NCI-H2029 treated with DMSO at 0.1 percent for 48 hours (cell line): ENCODE results near the gene HLA-E.
"Not testable (repeated sequence)": the region's sequence is repeated elsewhere in the genome, so short reads cannot be mapped to it uniquely, and the experiment has no call there.

Experiments used
- DNase-seq: peaks from one replicate; lab custom pipeline; 2025; lab: John Stamatoyannopoulos, UW

The HLA-E gene

DNA sequence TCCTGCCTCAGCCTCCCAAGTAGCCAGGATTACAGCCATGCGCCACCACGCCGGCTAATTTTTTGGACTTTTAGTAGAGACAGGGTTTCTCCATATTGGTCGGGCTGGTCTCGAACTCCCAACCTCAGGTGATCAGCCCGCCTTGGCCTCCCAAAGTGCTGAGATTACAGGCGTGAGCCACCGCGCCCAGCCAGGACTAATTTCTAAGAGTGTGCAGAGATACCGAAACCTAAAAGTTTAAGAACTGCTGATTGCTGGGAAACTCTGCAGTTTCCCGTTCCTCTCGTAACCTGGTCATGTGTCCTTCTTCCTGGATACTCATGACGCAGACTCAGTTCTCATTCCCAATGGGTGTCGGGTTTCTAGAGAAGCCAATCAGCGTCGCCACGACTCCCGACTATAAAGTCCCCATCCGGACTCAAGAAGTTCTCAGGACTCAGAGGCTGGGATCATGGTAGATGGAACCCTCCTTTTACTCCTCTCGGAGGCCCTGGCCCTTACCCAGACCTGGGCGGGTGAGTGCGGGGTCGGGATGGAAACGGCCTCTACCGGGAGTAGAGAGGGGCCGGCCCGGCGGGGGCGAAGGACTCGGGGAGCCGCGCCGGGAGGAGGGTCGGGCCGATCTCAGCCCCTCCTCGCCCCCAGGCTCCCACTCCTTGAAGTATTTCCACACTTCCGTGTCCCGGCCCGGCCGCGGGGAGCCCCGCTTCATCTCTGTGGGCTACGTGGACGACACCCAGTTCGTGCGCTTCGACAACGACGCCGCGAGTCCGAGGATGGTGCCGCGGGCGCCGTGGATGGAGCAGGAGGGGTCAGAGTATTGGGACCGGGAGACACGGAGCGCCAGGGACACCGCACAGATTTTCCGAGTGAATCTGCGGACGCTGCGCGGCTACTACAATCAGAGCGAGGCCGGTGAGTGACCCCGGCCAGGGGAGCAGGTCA, at the start of gene HLA-E:
Gene HLA-E (plus strand): TSS at position 429 of the 945 bp plus-strand sequence. CDS start 23 bp downstream, at position 452.
- peak; percentile 65 for DNase-seq

DNA sequence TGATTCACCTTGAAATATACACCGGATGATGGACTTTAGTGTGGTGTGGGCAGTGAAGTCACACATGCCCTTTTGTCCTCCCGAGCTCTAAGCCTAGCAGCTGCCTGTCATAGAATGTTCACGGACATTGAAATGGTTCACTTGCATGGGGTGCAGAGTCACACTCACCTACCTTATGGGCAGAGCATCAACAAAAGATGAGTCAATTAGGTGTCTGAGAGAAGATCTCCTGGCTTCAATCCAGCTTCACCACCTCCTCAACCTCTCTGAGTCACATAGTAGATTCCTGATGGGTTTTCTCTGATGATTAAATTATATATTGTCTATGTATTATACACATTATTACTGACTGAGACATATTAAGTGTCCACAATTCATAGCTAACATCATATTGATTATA, 48.1 kb upstream of the HLA-E start:
- DNase-seq, result no peak

DNA sequence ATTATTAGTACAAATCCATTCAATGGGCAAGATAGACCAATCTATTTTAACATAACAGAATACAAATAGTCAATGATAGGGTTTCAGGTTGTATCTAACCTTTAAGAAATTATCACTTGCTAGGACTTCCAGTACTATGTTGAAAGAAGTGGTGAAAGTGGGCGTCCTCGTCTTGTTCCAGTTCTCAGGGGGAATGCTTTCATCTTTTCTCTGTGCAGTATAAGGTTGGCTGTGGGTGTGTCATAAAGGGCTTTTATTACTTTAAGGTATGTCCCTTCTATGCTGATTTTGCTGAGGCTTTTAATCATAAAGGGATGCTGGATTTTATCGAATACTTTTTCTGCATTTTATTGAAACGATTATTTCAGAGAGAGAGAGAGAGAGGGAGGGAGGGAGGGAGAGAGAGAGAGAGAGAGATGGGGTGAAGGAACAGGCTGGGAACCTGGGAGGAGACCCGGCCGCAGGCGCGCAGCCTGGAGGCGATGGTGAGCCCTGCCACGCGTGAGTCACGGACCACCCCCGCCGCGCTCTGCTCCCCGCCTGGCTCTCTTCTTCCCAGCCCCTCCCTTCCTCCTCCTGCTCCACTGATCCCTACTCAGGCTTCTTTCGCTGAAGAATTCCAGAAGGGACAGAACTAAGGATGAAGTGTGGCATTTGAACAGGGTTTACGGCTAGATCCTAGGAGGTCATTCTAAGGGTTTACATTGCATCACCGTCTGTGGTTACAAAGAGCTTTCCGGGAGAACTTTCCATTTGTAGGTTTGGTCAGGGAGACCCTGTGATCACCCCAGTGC, 45.5 kb upstream of the HLA-E start:
- no peak for DNase-seq

DNA sequence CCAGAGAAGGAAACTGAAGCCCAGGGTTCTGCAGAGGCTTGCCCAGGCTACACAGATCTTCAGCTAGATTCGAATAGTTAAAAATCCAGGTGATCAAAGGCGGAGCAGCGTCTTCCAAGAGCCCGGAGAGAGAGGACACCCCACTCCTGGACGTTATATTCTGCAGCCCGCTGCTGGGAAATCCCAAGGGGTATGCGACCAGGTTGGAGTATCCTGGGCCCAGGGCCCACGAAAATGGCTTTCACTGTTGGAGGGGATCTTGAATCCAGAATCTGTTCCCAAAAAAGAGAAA, 44.9 kb upstream of the HLA-E start:
- no peak for DNase-seq

DNA sequence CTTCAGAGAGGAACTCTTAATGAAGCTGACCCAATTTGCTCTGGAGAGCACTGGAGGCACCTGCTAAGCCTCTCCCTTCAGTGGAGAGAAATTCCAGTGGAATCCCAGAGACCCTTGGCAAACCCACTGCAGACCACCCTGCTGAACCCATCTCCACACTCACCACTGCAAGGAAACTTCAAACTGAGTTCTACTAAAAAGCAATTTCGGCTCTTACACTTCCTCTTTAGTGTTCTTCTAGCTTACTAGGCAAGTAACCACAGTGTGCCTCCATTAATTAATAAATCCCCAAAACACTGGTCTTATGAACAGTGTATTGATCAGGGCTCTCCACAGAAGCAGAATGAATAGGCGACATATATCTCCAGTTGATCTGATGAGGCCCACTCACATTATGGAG, 43.0 kb upstream of the HLA-E start:
- no peak for DNase-seq

DNA sequence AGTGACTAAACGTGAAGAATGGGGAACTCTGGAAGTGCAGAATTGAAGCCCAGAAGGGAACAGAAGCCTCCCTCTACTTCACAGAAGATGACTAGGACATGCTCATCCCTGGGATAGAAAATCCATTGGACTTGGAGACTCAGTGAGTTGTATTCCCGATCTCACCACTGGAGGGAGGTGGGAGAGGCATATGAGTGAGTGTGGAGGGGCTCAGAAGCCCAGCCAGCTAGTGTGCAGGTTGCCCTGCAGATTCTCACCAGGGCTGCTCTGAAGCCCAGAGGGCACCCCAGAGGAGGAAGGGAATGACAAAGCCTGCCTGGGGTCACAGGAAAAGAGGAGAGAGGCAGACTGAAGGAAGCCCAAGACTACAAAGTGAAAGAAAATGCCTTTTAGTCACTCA, 42.1 kb upstream of the HLA-E start:
- DNase-seq, result no peak

DNA sequence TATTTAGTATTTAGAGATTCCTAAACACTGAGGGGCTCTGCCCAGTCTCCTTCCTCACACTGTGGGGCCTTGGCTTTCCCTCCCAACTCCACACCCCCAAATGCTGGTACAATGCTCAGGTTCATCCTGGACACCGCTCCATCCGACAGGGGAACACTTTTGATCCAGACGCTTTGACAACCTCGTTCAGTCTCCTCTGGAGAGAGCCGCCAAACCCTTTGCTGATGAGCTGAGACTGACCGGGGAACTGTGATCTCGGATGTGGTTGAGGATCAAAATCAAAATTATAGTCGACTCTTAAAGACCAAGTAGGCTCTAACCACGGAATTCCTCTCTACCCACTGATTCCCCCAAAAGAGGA, 38.8 kb upstream of the HLA-E start:
- no peak for DNase-seq

DNA sequence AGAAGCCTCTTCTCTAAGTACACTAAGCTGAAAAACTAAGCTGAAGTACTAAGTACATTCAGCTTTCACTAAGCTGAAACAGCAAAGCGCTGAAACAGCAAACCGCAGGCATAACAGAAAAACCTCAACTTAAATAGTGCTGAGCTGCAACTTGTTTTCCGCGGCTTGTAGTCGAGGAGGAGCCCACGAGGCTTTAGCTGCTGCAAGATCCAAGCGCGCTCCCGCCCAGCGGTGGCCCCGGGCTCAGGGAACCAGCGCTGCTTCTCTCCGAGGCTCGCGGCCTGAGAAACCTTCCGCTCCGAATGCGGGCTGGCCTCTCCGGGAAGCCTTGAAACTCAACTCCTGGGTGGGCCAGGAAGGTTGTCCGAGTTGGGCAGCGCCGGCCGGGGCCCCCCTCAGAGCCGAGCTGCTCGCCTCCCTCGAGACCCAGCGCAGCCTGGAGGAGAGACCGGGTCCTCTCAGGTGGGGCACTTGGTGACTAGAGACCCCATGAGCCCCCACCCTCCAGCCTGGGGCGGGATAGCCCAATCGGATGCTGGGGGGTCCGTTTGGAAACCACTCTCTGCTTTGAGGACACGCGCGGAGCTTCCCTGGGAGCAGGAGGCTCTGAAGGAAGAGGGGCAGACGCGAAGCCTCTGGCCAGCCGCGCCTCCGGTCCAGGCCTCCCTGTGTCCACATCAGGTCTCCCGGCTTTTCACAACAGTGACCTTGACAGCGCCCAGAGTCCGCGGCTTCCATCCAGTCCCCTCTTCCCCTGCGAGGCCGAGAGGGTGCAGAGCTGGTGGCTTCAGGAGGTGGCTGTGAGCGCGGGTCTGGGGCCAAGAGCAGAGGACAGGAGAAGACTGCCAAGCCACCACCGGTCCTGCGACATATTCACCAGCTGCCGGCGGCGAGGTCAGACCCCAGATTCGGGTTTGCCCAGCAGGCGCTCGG, 38.1 kb upstream of the HLA-E start:
- no peak for DNase-seq

DNA sequence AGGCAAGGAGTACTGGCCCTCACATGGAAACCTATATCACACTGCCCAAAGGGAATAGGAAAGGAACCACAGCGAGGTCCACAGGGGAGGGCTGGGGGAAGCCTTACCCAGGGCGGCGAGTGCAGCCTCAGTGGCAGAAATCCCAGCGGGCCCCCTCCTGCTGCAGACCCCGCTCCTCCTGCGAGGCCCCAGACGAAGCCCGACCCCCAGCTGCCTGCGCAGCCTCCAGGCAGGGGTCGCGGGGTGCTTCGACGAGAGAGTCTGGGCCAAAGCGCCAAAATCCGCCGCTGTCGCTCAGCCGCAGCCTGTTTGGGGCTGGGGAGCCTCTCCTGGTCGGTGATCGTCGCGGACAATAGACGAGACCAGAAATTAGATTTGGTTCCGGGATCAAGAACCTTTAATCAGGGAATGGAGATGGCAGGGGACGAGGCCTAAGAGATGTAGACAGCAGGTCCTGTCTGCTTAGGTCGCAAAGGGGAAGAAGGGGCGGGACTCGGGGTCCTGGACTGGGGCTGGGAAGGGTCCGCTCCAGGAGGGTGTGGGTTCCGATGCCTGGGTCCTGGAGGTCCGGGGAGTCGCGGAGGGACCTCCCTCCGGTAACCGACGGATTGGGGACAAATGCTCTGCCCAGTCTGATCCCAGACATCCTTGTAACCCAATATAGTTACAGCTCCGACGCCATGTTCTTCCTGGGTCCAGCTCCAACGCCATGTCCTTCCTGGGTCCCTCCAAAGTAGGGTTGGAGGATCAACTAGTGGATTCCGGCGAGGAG, 36.4 kb upstream of the HLA-E start:
- no peak for DNase-seq

DNA sequence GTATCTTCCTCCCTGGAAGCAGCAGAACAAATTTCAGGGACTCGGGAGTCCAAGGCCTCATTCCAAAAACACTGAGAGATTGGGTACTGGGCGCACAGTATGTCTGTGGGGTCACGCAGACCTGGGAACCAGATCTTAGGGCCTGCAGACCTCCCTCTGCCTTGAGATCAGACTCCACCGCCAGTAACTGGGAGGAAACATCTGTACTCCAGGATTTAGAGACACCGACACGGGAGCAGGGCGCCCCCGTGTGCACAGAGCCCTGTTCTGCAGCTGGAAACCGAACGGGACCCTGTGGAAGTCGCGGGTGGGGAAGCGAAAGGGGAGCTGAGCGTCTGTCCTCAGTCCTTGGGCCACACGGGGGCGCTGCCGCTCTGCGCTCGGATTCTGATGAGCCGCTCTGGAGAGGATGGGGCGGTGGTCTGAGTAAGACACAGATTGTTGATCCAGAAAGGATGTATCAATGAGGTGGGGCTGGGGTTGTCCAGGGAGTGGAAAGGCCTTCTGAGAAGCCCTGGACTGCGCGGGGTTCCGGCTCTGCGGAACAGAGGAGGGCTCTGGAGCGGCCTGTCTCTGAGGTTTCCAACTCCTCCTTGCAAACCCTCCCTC, 35.7 kb upstream of the HLA-E start:
- peak; percentile 33 for DNase-seq

DNA sequence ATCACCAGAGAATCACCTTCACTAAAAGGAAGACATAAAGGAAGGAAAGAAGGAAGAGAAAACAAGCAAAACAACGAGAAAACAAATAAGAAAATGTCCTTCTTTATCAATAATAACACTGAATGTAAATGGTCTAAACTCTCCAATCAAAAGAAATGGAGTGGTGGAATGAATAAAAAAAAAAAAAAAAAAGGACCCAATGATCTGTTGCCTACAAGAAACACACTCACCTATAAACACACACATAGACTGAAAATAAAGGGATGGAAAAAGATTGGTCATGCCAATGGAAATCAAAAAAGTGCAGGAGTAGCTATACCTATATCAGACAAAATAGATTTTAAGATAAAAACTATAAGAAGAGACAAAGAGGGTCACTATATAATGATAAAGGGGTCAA, 30.2 kb upstream of the HLA-E start:
- no peak for DNase-seq

DNA sequence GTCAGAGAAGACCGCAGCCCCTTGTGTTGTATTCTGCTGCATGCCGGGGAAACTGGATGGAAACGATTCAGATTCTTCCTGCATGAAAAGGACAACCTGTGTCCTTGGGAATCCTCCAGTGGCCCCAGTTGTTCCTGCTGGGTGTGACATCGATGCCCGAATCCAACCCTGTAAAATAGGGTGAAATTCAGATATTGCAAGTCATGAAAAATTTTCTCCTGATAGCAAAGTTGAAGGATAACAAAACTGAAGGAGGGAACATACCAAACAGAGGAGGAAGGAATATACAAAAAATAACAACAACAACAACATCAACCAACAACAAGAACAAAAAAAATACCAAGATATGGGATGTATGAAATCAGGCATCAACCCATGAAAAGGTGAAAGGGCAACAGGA, 28.3 kb upstream of the HLA-E start:
- no peak for DNase-seq

DNA sequence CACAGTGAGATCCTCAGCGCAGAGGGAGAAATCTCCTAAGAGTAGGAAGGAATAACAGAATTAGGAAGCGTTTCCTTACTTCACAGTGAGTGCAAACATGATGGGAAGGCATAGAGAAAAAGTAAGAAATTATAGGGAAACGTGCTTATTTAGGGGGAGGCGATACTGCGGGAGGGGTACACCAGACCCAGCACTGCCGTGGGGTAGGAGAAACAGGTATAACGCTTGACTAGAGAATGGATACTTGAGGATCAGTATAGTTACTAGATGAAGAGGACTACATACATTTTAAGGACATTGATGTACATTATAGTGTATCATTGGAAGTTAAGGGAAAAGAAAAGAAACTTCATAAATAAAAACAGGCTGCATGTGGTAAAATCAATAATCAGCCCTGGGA, 26.8 kb upstream of the HLA-E start:
- DNase-seq, result no peak

DNA sequence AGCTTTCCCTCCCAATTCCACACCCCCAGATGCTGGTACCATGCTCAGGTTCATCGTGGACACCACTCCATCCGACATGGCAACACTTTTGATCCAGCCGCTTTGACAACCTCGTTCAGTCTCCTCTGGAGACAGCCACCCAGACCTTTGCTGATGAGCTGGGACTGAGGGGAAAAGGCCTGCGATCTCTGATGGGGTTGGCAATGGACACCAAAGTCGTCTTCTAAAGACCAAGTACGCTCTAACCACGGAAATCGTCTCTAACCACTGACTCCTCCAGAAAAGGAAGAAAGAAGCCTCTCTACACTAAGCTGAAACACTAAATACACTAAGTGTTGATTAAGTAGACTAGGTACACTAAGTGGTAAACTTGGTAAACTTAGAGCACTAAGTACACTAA, 26.1 kb upstream of the HLA-E start:
- DNase-seq, result no peak

DNA sequence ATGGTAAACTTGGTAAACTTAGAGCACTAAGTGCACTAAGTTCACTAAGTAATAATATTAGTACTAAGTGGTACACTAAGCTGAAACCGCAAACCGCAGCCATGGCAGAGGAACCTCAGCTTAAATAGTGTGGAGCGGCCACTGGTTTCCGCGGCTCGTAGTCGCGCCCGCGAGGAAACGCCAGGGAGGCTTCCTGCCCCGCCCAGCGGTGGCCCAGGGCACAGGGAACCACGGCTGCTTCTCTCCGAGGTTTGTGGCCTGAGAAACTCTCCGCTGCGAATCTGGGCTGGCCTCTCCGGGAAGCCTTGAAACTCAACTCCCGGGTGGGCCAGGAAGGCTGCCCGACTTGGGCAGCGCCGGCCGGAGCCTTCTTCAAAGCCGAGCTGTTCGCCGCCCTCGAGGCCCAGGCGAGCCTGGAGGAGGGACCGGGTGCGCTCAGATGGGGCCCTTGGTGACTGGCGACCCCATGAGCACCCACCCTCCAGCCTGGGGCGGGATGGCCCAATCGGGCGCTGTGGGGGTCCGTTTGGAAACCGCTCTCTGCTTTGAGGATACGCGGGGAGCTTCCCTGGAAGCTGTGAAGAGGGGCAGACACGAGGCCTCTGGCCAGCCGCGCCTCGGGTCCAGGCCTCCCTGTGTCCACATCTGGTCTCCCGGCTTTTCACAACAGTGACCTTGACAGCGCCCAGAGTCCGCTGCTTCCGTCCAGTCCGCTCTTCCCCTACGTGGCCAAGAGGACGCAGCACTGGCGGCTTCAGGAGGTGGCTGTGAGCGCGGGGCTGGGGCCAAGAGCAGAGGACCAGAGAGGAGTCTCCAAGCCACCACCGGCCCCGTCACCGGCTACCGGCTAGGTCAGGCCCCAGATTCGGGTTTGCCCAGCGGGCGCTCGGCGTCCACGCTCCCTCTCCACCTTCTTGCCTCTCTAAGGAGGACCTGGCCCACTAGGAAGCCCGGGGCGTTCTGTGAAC, 25.4 kb upstream of the HLA-E start:
- DNase-seq, result no peak

DNA sequence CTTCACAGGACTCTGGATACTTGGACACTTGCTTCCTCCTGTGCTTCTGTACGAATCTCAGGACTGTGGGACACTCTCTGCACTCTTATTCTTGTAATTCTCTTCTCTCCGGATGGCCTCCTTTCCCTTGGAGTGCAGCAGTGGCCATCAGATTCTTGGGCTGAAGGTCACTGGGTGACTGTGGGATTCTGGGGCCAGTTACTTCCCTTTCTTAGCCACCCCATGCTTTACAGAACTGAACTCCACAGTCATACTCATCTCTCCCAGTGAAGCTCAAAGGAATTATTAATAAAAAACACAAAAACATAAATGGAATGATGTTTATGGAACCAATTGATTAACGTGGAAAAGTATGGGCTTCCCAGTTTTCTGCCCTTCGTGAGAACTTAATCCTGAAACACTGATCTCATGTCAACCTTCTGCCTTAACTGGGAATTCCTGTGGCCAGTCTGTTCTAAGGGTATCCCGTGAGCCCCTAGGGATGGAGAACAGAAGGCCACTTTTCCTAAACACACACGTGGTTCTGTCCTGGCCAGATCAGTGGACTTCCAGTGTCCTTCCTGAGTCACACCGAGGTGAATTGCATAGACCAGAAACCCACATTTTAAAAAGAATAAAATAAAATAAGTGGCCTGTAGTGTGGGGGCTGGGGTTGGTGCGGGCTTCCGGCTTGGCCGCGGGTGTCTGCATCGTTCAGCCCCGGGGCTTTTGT, 23.6 kb upstream of the HLA-E start:
- DNase-seq, result no peak

DNA sequence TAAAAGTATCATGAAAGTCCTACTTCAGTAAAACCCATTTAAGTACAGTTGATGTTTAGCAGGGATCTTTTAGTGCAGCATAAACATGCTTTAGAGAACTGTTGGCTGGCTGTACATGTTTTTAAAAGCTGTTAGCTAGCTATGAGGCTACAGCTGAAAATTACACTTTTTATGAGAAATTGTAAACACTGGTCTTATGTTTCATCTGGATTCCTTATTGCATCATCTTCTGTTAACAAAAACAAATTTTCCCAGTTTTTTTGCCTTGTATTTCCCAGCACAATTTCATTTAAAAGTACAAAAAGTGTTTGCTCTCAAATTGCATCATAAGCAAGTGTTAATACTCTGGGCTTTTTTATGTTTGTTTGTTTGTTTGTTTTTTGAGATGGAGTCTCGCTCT, 18.3 kb upstream of the HLA-E start:
- DNase-seq, result no peak

DNA sequence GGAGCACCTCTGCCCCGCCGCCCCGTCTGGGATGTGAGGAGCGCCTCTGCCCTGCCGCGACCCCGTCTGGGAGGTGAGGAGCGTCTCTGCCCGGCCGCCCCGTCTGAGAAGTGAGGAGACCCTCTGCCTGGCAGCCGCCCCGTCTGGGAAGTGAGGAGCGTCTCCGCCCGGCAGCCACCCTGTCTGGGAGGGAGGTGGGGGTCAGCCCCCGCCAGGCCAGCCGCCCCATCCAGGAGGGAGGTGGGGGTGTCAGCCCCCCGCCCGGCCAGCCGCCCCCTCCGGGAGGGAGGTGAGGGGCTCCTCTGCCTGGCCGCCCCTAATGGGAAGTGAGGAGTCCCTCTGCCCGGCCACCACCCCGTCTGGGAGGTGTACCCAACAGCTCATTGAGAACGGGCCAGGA, 14.2 kb upstream of the HLA-E start:
- DNase-seq, result not testable (repeated sequence)

DNA sequence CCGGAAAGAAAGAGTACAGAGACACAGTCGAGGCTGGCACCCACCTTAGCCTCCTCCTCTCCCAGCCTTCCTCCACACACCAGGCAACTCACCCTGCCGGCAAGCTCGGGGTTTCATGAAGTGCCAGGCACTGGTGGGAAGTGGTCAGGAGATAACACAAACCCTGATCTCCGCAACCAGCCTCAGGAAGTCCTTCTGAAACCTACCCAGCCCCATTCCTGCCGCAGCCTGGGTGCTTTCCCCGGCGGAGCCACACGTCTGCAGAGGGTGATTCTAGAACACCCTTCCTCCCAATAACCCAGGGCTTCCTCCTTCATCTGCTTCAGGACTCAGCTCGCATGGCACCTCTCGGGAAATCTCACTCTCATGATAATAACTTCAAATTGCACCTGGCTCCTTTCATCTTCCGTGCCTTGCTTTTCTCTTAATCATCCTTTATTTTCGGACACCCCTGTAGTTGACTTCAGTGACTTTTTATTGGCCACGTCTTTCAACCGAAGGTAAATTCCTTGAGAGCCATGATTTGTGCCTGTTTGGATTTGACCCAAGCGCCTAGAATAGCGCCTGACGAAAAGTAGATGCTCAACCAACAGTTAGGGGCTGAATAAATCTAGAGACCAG, 8.7 kb upstream of the HLA-E start:
- no peak for DNase-seq
